Measurements from ENCODE around the gene TXNDC5.

DNA sequence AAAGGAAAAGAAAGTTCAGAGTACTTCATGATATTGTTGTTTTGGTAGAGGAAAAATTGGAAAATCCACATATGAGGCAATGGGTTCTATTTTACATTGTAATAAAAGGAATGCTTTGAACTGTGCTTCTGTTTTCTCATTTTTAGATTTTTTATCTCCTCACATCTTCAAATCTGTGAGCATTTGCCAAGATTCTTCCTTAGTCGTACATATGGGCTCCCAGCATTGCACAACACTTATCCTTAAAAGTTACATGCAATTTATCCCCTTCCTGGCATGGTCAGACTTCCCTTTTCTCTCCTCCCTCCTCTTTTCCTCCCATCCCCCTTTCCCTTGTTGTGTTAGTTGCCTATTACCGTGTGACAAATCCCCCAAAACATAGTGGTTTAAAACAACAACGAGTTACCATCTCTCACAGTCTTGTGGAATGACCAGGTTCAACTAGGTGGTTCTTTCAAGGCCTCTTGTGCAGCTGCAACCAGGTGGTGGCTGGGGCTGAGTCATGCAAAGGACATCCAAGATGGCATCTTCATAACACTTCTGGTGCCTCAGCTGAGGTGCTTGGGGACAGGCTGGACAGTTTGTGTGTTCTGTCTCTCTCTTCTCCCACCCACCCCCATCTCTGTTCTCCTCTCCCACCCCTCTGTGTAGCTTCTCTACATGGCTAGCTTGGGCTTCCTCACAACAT is 68.7 kb downstream of the TXNDC5 start:
- TF ChIP-seq POLR2A (IDR thresholded peaks at IDR 0.05), result no peak
- TF ChIP-seq, protein P1, sequence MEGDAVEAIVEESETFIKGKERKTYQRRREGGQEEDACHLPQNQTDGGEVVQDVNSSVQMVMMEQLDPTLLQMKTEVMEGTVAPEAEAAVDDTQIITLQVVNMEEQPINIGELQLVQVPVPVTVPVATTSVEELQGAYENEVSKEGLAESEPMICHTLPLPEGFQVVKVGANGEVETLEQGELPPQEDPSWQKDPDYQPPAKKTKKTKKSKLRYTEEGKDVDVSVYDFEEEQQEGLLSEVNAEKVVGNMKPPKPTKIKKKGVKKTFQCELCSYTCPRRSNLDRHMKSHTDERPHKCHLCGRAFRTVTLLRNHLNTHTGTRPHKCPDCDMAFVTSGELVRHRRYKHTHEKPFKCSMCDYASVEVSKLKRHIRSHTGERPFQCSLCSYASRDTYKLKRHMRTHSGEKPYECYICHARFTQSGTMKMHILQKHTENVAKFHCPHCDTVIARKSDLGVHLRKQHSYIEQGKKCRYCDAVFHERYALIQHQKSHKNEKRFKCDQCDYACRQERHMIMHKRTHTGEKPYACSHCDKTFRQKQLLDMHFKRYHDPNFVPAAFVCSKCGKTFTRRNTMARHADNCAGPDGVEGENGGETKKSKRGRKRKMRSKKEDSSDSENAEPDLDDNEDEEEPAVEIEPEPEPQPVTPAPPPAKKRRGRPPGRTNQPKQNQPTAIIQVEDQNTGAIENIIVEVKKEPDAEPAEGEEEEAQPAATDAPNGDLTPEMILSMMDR (IDR thresholded peaks at IDR 0.05), result no peak

Data from thyroid gland (tissue), 4 donors.